Ovary (tissue), 3 donors: ENCODE data around the gene VWA1.
"Not testable (repeated sequence)": the region's sequence is repeated elsewhere in the genome, so short reads cannot be mapped to it uniquely, and the experiment has no call there.

Source experiments
- CTCF ChIP-seq, 3 donors: fragments of 450-650 bp in 2 of 3; fragments of 200-600 bp in 1 of 3; IDR thresholded peaks; one replicate each; pipeline versions ENCODE4 v1.5.1 to v1.8.0; 2016 to 2022; ENCODE audit warnings: antibody characterized with exemption in 3 of 3, mild to moderate bottlenecking in 1 of 3
- EP300 ChIP-seq: sonication (generic); formaldehyde crosslinking; IDR thresholded peaks from one replicate; pipeline ENCODE4 v1.6.1; 2017; ENCODE audit warnings: antibody characterized with exemption
- POLR2A ChIP-seq: fragments of 450-650 bp; IDR thresholded peaks from one replicate; pipeline ENCODE4 v1.6.1; 2017; ENCODE audit warnings: antibody characterized with exemption, mild to moderate bottlenecking, moderate library complexity
- donor health status: DM: no; HTN: no; CAD: no.

- TF ChIP-seq POLR2A; CTCF (IDR thresholded peaks at IDR 0.05); EP300: not testable (repeated sequence)
These were observed 23.7 kb downstream of the VWA1 start for GRCh38 chr1:1459156-1459555.
